Measurements from ENCODE around the gene SIPA1L3. TPM values are rescaled to one million over a fixed set of nuclear protein-coding genes. Genes with fewer than 3 reads are reported as not detected.

The SIPA1L3 gene
- total RNA-seq, 1 experiment from 2014 or later: 36.0 TPM

GRCh38 chr19:38132781-38133180 is 225.8 kb downstream of the SIPA1L3 start:
- intact Hi-C loops (cut with micrococcal nuclease): no loop called here
- Mint-ChIP-seq H3K36me3 (ENCODE audit: insufficient read depth, unreplicated experiment) (peaks cover 6% of the 10 kb centered on the region), H3K4me1 (ENCODE audit: insufficient read depth, unreplicated experiment) (peaks cover 11% of the 10 kb centered on the region), H3K9me3 (ENCODE audit: unreplicated experiment) (no peaks in the 10 kb centered on the region), H3K27me3 (ENCODE audit: insufficient read depth, unreplicated experiment) (no peaks in the 10 kb centered on the region), H3K27ac (ENCODE audit: low read depth, unreplicated experiment) (no peak overlapping the region), H3K4me3 (ENCODE audit: unreplicated experiment) (no peak overlapping the region)
- ChIA-PET POLR2A (no interaction called here), CTCF (interaction anchor here (0.6 to 1.2 kb wide), 6 partner anchors 13 to 235 kb away, joined by 3 to 6 read pairs (median 3); no protein-coding TSS in a partner anchor)
- no peak for DNase-seq (ENCODE audit: unreplicated experiment)
- TF ChIP-seq, protein P1, sequence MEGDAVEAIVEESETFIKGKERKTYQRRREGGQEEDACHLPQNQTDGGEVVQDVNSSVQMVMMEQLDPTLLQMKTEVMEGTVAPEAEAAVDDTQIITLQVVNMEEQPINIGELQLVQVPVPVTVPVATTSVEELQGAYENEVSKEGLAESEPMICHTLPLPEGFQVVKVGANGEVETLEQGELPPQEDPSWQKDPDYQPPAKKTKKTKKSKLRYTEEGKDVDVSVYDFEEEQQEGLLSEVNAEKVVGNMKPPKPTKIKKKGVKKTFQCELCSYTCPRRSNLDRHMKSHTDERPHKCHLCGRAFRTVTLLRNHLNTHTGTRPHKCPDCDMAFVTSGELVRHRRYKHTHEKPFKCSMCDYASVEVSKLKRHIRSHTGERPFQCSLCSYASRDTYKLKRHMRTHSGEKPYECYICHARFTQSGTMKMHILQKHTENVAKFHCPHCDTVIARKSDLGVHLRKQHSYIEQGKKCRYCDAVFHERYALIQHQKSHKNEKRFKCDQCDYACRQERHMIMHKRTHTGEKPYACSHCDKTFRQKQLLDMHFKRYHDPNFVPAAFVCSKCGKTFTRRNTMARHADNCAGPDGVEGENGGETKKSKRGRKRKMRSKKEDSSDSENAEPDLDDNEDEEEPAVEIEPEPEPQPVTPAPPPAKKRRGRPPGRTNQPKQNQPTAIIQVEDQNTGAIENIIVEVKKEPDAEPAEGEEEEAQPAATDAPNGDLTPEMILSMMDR (IDR thresholded peaks at IDR 0.05; ENCODE audit: unreplicated experiment): no peak
- BruUV-seq (replicated peaks): no TSS peak

DNA sequence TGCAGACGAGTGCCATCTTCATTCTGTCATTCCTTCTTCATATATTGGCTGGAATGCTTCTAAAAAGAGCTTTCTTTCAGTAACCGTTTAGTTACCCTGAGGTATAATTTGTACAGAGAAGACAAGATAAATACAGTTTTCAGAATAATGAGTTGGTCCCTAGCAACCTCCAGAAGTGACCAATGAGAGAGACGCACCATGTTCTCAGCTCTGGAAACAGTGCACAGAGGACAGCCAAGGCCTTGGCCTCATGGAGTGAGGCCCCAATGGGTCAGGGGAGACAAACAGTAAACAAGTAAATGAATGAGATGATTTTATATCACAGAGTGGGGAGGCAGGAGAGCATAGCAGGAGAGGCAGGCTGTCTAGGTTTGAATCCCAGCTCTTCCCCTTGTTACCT is 226.3 kb downstream of the SIPA1L3 start:
- no peaks in the 10 kb centered on the region for H3K27me3 Mint-ChIP-seq (ENCODE audit: insufficient read depth, unreplicated experiment)
- CTCF ChIA-PET: interaction anchor here (0.5 to 2.5 kb wide), 12 partner anchors 9 to 236 kb away, joined by 3 to 18 read pairs (median 3); no protein-coding TSS in a partner anchor
- BruUV-seq (replicated peaks): no TSS peak
- POLR2A ChIA-PET: no interaction called here
- H3K27ac Mint-ChIP-seq (ENCODE audit: low read depth, unreplicated experiment): no peak overlapping the region
- TF ChIP-seq, protein P1 (IDR thresholded peaks at IDR 0.05; ENCODE audit: unreplicated experiment): no peak
- intact Hi-C loops (cut with micrococcal nuclease): no loop called here
- no peak overlapping the region for H3K4me3 Mint-ChIP-seq (ENCODE audit: unreplicated experiment)
- peaks cover 6% of the 10 kb centered on the region for H3K36me3 Mint-ChIP-seq (ENCODE audit: insufficient read depth, unreplicated experiment)
- H3K9me3 Mint-ChIP-seq (ENCODE audit: unreplicated experiment): no peaks in the 10 kb centered on the region
- peaks cover 11% of the 10 kb centered on the region for H3K4me1 Mint-ChIP-seq (ENCODE audit: insufficient read depth, unreplicated experiment)
- DNase-seq (ENCODE audit: unreplicated experiment): no peak

GRCh38 chr19:38134540-38135149 is 227.6 kb downstream of the SIPA1L3 start:
- no TSS peak for BruUV-seq (replicated peaks)
- TF ChIP-seq, protein P1 (IDR thresholded peaks at IDR 0.05; ENCODE audit: unreplicated experiment): peak; percentile 63
- Mint-ChIP-seq H3K9me3 (ENCODE audit: unreplicated experiment) (no peaks in the 10 kb centered on the region), H3K36me3 (ENCODE audit: insufficient read depth, unreplicated experiment) (no peaks in the 10 kb centered on the region), H3K27me3 (ENCODE audit: insufficient read depth, unreplicated experiment) (no peaks in the 10 kb centered on the region), H3K4me3 (ENCODE audit: unreplicated experiment) (peak overlapping the region; percentile 21), H3K27ac (ENCODE audit: low read depth, unreplicated experiment) (no peak overlapping the region), H3K4me1 (ENCODE audit: insufficient read depth, unreplicated experiment) (peaks cover 11% of the 10 kb centered on the region)
- DNase-seq (ENCODE audit: unreplicated experiment): peak; percentile 69
- ChIA-PET CTCF (interaction anchor here (0.5 to 2.5 kb wide), 24 partner anchors 8 to 523 kb away, joined by 3 to 18 read pairs (median 4); partner anchors contain the start of gene PSMD8), POLR2A (no interaction called here)
- intact Hi-C loops (cut with micrococcal nuclease): no loop called here

DNA sequence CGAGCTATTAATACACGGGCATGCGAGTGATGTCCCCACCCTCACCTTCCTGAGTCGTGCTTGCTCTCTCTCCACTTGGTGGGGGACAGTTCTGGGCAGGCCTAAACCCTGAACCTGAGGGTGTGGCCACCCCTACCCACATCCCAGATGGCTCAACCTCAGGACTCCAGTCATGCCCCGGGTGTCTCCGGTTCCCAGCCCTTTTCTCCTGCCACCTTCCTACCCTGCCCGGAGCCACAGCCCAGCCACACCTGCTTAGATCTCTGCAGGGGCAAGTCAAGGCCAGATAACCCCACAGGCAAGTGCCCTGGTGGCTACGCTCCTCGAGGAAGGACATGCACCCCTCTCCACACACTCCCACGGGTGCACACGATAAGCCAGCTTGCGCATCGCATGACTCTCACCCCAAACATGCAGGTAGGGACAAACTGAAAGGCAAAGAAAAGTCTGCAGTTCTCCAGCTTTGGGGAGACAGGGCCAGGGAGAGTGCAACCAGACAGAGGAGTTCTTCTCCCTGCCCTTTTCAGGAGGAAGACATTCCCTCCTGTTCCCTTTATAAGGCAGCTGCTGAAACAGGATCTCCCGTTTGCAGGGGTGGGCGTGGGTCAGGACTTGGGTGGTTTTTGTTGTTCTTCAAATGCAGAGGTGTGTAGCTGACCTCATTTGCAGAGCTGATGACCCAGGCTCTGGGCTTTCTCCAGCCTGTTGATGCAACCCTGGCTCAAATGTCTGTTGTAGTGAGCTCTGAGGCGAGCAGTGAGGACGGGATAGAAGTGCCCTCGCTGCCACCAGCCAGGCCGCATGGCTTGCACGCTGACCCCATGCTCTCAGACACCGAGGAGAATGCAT is 228.4 kb downstream of the SIPA1L3 start:
- H3K27me3 Mint-ChIP-seq (ENCODE audit: insufficient read depth, unreplicated experiment): no peaks in the 10 kb centered on the region
- no peaks in the 10 kb centered on the region for H3K36me3 Mint-ChIP-seq (ENCODE audit: insufficient read depth, unreplicated experiment)
- H3K9me3 Mint-ChIP-seq (ENCODE audit: unreplicated experiment): no peaks in the 10 kb centered on the region
- peaks cover 11% of the 10 kb centered on the region for H3K4me1 Mint-ChIP-seq (ENCODE audit: insufficient read depth, unreplicated experiment)
- CTCF ChIA-PET: interaction anchor here (0.5 to 2.5 kb wide), 26 partner anchors 7 to 795 kb away, joined by 3 to 18 read pairs (median 4); partner anchors contain the start of genes PSMD8 and SARS2
- H3K27ac Mint-ChIP-seq (ENCODE audit: low read depth, unreplicated experiment): no peak overlapping the region
- DNase-seq (ENCODE audit: unreplicated experiment): peak; percentile 18
- no TSS peak for BruUV-seq (replicated peaks)
- H3K4me3 Mint-ChIP-seq (ENCODE audit: unreplicated experiment): peak overlapping the region; percentile 21
- intact Hi-C loops (cut with micrococcal nuclease): no loop called here
- TF ChIP-seq, protein P1 (IDR thresholded peaks at IDR 0.05; ENCODE audit: unreplicated experiment): no peak
- POLR2A ChIA-PET: interaction anchor here (1.1 kb wide), 1 partner anchor 10 kb away, joined by 4 read pairs; no protein-coding TSS in a partner anchor
